Fibroblast of the aortic adventitia (primary cell): ENCODE results near the gene IL33. TPM values are rescaled to one million over a fixed set of nuclear protein-coding genes. Genes with fewer than 3 reads are reported as not detected.
A peak's percentile ranks its signal among the peaks of the same experiment; 100 is the strongest.

Experiments
- DNase-seq: peaks from one replicate; pipeline ENCODE4 v3.0.0-alpha.2; 2010; ENCODE audit warnings: low read depth
- H3K4me3 ChIP-seq: 2 replicates; pipeline ENCODE4 v1.5.1; 2011; ENCODE audit warnings: low read depth, mild to moderate bottlenecking, control low read depth, low read length, moderate library complexity
- total RNA-seq: library from RNA; depleted of rRNA; stranded (reverse); fragments of >200 nt; gene quantifications from 2 replicates; pipeline ENCODE4 v1.2.3, GENCODE V29; 2012; ENCODE audit warnings: low replicate concordance
- TF ChIP-seq, protein P1 (sequence below): IDR thresholded peaks from 2 replicates; pipeline ENCODE4 v1.5.1; 2011; ENCODE audit warnings: mild to moderate bottlenecking, low read length, control low read depth, inconsistent platforms; ENCODE audit not compliant: insufficient read depth

The IL33 gene
- total RNA-seq, 1 donor, result 215 TPM

DNA sequence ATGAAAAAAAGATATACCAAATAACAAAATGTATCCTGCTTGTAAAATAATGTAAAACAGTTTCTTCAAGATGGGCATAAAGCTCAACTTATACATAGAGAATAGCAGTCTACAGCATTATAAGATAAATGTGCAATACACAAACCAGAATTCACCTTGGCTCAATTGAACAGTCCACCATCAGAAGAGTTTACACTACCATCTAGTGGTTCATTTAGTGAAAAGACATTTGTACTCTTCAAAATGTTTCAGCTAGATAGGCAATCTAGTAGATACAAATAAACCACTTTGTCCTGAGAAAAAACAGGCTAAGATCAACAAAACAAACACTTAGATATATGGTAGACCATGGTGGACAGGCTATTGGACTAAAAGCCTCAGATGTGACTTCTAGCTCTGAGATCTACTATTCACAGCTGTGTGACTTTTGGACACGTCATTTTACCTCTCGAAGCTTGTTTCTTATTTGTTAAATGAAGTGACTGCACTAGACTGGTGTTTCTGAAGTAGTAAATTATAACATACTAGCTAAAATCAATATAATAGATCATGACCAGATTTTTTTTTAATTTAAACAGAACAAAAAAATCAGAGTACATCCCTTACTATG is 90.5 kb downstream of the IL33 start:
- TF ChIP-seq, protein P1, sequence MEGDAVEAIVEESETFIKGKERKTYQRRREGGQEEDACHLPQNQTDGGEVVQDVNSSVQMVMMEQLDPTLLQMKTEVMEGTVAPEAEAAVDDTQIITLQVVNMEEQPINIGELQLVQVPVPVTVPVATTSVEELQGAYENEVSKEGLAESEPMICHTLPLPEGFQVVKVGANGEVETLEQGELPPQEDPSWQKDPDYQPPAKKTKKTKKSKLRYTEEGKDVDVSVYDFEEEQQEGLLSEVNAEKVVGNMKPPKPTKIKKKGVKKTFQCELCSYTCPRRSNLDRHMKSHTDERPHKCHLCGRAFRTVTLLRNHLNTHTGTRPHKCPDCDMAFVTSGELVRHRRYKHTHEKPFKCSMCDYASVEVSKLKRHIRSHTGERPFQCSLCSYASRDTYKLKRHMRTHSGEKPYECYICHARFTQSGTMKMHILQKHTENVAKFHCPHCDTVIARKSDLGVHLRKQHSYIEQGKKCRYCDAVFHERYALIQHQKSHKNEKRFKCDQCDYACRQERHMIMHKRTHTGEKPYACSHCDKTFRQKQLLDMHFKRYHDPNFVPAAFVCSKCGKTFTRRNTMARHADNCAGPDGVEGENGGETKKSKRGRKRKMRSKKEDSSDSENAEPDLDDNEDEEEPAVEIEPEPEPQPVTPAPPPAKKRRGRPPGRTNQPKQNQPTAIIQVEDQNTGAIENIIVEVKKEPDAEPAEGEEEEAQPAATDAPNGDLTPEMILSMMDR, result peak; percentile 58
- peak; percentile 82 for DNase-seq
- H3K4me3 ChIP-seq, result no peak overlapping the region

Other genes with a start within 250 kb of the IL33 start
- gene RANBP6, start 200.2 kb upstream of the IL33 start, total RNA-seq, result 19.9 and 37.7 TPM in 2 replicates
- gene TPD52L3, start 112.6 kb downstream of the IL33 start, total RNA-seq, result not detected in 2 replicates
- gene UHRF2, start 197.4 kb downstream of the IL33 start, total RNA-seq, result 125 and 129 TPM in 2 replicates